Thymus (tissue), 11 donors: Measurements from ENCODE around the gene LGI2. TPM values are rescaled to one million over a fixed set of nuclear protein-coding genes. Genes with fewer than 3 reads are reported as not detected.

Source experiments
- DNase-seq, 9 donors: peaks; one replicate each; pipeline ENCODE4 v3.0.0-alpha.2; 2013; ENCODE audit warnings: low spot score in 9 of 9, low read depth in 6 of 9, missing footprints in 1 of 9
- H3K27ac ChIP-seq, 2 donors: one replicate each; pipeline ENCODE4 v1.5.1; 2013; ENCODE audit warnings: control low read depth in 1 of 2, low read depth in 1 of 2, low read length in 1 of 2, mild to moderate bottlenecking in 1 of 2, moderate library complexity in 1 of 2
- H3K27me3 ChIP-seq, 2 donors: one replicate each; pipeline ENCODE4 v1.5.1; 2013; ENCODE audit warnings: low read length in 1 of 2; ENCODE audit not compliant: control insufficient read depth in 2 of 2, insufficient read depth in 1 of 2
- H3K36me3 ChIP-seq, 2 donors: one replicate each; pipeline ENCODE4 v1.5.1; 2013; ENCODE audit warnings: low read length in 1 of 2, mild to moderate bottlenecking in 1 of 2, moderate library complexity in 1 of 2; ENCODE audit not compliant: control insufficient read depth in 2 of 2, insufficient read depth in 2 of 2
- H3K4me1 ChIP-seq, 2 donors: one replicate each; pipeline ENCODE4 v1.5.1; 2013; ENCODE audit warnings: low read length in 2 of 2; ENCODE audit not compliant: control insufficient read depth in 2 of 2, insufficient read depth in 2 of 2
- H3K4me3 ChIP-seq, 2 donors: one replicate each; pipeline ENCODE4 v1.5.1; 2013; ENCODE audit warnings: low read length in 2 of 2, control low read depth in 1 of 2, mild to moderate bottlenecking in 1 of 2
- H3K9me3 ChIP-seq, 2 donors: one replicate each; pipeline ENCODE4 v1.5.1; 2013; ENCODE audit warnings: low read length in 1 of 2, mild to moderate bottlenecking in 1 of 2; ENCODE audit not compliant: control insufficient read depth in 2 of 2, insufficient read depth in 1 of 2
- WGBS: extraction: QIAGEN DNeasy Blood & Tissue Kit; methylation state at CpG from one replicate; pipeline ENCODE4 v1.1.7; 2013; 5-methylcytosine and 5-hydroxymethylcytosine counted together
- polyA plus RNA-seq: library from polyadenylated mRNA; stranded (reverse); fragments of 200-250 nt; gene quantifications from one replicate; pipeline ENCODE4 v1.2.3, GENCODE V29; 2013
- total RNA-seq: library from RNA; stranded (reverse); fragments of 120-200 nt; gene quantifications from one replicate; pipeline ENCODE4 v1.2.4, GENCODE V29; 2013
- donor health status: healthy.

LGI2 gene
- total and polyA plus RNA-seq, 2 donors, result 2.1 to 2.5 TPM

- Histone ChIP-seq H3K4me3 (no peak overlapping the region), H3K27ac (no peak overlapping the region), H3K36me3 (no peaks in the 10 kb centered on the region), H3K9me3 (peaks cover 3 to 17% of the 10 kb centered on the region in 2 donors), H3K4me1 (no peaks in the 10 kb centered on the region), H3K27me3 (no peaks in the 10 kb centered on the region)
- WGBS, result 94% methylated on average over 3 of the region's 3 CpGs
- no peak for DNase-seq
Measured at GRCh38 chr4:24968992-24969391, 61.8 kb downstream of the LGI2 start.

GRCh38 chr4:24968278-24968677, 62.5 kb downstream of the LGI2 start:
- H3K27me3 ChIP-seq, result no peaks in the 10 kb centered on the region
- WGBS, result 97% methylated on average over 6 of the region's 6 CpGs
- no peak overlapping the region for H3K4me3 ChIP-seq
- DNase-seq, result no peak
- no peak overlapping the region for H3K27ac ChIP-seq
- H3K4me1 ChIP-seq, result no peaks in the 10 kb centered on the region
- peaks cover 3 to 20% of the 10 kb centered on the region in 2 donors for H3K9me3 ChIP-seq
- H3K36me3 ChIP-seq, result no peaks in the 10 kb centered on the region

GRCh38 chr4:24967346-24967745, 63.4 kb downstream of the LGI2 start:
- no peaks in the 10 kb centered on the region for H3K4me1 ChIP-seq

DNA sequence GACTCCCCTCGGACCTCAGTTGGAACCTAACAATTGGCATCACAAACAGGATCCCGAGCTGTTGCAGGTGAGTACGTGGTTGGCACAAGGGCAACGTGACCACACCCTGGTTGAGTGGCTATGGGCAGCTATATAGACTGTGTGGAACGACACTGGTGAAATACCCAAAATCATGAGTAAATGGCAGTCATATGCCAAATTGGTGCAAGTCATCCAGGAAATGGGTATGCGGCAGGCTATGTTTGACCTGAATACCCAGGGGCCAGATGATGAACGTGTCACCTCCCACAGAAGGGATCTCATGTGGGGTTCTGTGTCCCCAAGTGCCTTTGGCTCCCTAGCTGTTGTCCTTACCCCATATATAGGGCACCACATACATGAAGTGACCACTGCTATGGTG, 64.7 kb downstream of the LGI2 start:
- Histone ChIP-seq H3K9me3 (peaks cover 3 to 20% of the 10 kb centered on the region in 2 donors), H3K27ac (no peak overlapping the region), H3K4me3 (no peak overlapping the region), H3K36me3 (no peaks in the 10 kb centered on the region), H3K4me1 (no peaks in the 10 kb centered on the region), H3K27me3 (no peaks in the 10 kb centered on the region)
- WGBS, result 86% methylated on average over 7 of the region's 7 CpGs
- no peak for DNase-seq

More at GRCh38 chr4:24967346-24967745, 63.4 kb downstream of the LGI2 start:
- Histone ChIP-seq H3K27me3 (no peaks in the 10 kb centered on the region), H3K36me3 (no peaks in the 10 kb centered on the region), H3K27ac (no peak overlapping the region), H3K9me3 (peaks cover 3 to 20% of the 10 kb centered on the region in 2 donors), H3K4me3 (no peak overlapping the region)
- WGBS, result 94% methylated on average over 4 of the region's 4 CpGs
- DNase-seq, result no peak

DNA sequence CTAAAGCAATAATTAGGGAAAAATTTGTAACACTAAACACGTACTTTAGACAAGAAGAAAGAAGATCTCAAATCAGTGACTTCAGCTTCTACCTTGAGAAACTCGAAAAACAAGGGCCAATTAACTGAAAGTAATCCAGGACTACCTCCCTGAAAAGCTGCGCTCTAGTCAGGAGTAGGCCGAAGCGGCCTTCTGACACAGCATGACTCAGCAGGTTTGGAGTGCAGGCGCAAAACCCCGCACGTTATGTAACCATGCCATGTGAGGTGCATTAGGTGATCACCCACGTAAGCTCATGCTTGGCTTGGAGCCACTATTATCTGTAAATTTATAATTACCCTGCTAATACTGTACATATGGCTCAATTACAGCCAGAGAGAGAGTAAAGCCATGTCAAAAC, 65.1 kb downstream of the LGI2 start:
- Histone ChIP-seq H3K4me1 (no peaks in the 10 kb centered on the region), H3K4me3 (no peak overlapping the region), H3K9me3 (peaks cover 3 to 20% of the 10 kb centered on the region in 2 donors), H3K27me3 (no peaks in the 10 kb centered on the region), H3K27ac (no peak overlapping the region), H3K36me3 (no peaks in the 10 kb centered on the region)
- WGBS, result 70% methylated on average over 9 of the region's 9 CpGs
- DNase-seq, result peak in 2 of 9 donors; percentile 9 to 40

DNA sequence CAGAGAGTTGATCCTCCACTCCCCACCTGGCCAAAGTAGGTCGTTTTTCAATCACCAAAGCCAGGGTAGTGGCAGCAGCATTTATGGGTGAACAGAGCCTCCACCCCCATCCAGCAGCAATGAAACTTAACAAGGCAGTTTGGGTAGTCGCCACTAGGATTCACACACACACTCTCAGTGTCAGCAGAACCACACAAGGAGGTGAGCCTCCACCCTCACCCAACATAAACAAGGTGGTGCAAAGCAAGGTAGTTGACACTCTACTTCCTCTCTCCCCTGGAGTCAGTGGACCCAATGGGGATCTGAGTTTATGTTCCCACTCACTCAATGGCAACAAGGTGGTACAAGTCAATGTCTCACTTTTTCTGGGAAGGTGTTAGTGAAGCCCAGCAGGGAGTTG, 67.5 kb downstream of the LGI2 start:
- no peaks in the 10 kb centered on the region for H3K36me3 ChIP-seq
- 76% methylated on average over 2 of the region's 2 CpGs for WGBS
- H3K4me3 ChIP-seq, result no peak overlapping the region
- no peaks in the 10 kb centered on the region for H3K4me1 ChIP-seq
- DNase-seq, result no peak
- peaks cover 3 to 17% of the 10 kb centered on the region in 2 donors for H3K9me3 ChIP-seq
- H3K27ac ChIP-seq, result no peak overlapping the region
- H3K27me3 ChIP-seq, result no peaks in the 10 kb centered on the region

- WGBS, result 89% methylated on average over 2 of the region's 2 CpGs
- no peak overlapping the region for H3K27ac ChIP-seq
- H3K9me3 ChIP-seq, result no peaks in the 10 kb centered on the region
- H3K4me1 ChIP-seq, result no peaks in the 10 kb centered on the region
- no peak for DNase-seq
- H3K27me3 ChIP-seq, result no peaks in the 10 kb centered on the region
- no peak overlapping the region for H3K4me3 ChIP-seq
- H3K36me3 ChIP-seq, result no peaks in the 10 kb centered on the region
Measured at GRCh38 chr4:24957886-24958285, 72.9 kb downstream of the LGI2 start.

- no peak overlapping the region for H3K4me3 ChIP-seq
- 97% methylated on average over 2 of the region's 2 CpGs for WGBS
- no peaks in the 10 kb centered on the region for H3K9me3 ChIP-seq
- no peak overlapping the region for H3K27ac ChIP-seq
- H3K27me3 ChIP-seq, result no peaks in the 10 kb centered on the region
- H3K36me3 ChIP-seq, result no peaks in the 10 kb centered on the region
- no peaks in the 10 kb centered on the region for H3K4me1 ChIP-seq
- no peak for DNase-seq
Measured at GRCh38 chr4:24956763-24957162, 74.0 kb downstream of the LGI2 start.

DNA sequence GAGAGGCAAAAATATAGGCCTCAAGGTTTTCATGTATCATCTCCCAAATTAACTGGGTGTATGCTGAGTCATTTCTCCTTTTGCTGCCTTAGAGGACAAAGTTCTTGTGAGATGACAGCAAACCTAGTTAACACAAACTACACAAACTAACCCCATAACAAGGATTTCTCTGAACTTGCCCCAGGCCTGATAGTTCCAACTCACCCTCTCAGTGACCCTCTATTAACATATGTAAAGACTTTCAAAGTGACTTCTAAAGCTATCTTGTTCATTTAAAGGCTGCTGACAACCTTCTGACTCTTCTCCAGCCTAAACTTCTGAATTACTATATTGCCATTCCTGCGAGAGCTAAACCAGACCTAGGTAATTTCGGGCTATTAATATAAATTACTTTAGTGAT, 74.7 kb downstream of the LGI2 start:
- H3K36me3 ChIP-seq, result no peaks in the 10 kb centered on the region
- no peaks in the 10 kb centered on the region for H3K4me1 ChIP-seq
- DNase-seq, result no peak
- H3K27ac ChIP-seq, result no peak overlapping the region
- 97% methylated on average over 2 of the region's 2 CpGs for WGBS
- H3K9me3 ChIP-seq, result no peaks in the 10 kb centered on the region
- H3K4me3 ChIP-seq, result no peak overlapping the region
- H3K27me3 ChIP-seq, result no peaks in the 10 kb centered on the region

- H3K9me3 ChIP-seq, result no peaks in the 10 kb centered on the region
- DNase-seq, result no peak
- H3K4me1 ChIP-seq, result no peaks in the 10 kb centered on the region
- H3K27me3 ChIP-seq, result no peaks in the 10 kb centered on the region
- H3K4me3 ChIP-seq, result no peak overlapping the region
- H3K36me3 ChIP-seq, result no peaks in the 10 kb centered on the region
- H3K27ac ChIP-seq, result no peak overlapping the region
- WGBS, result 86% methylated on average over 4 of the region's 4 CpGs
Measured at GRCh38 chr4:24952667-24953066, 78.1 kb downstream of the LGI2 start.
